Activated CD4-positive, alpha-beta T cell treated with anti-CD3 and anti-CD28 coated beads, Interleukin-10, Interleukin-2, amounts not matched to agents 100 ng/mL and 50 ng/mL, durations not matched to agents 16 hours and 8 hours (primary cell): ENCODE results near the gene ABO.
"Not testable (repeated sequence)": the region's sequence is repeated elsewhere in the genome, so short reads cannot be mapped to it uniquely, and the experiment has no call there.

Experiments
- DNase-seq: peaks from one replicate; pipeline ENCODE4 v3.0.0-alpha.2; 2020

ABO gene

DNA sequence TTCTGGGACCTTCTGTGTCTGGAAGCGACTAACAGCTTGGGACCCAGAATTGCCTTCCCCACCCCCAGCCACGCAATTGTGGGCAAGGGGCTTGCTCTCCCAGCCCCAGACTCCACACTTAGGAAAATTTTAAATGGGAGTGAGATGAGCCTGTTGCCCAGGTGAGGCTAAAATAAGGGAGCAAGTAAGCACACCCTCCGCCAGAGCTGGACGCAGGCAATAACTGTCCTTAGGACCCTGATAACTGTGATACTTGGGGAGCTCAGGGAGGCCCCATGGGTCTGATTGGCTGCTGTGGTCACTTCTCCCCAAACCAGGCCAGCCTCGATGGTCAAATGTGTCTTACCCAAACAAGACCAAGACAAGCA lies 13.3 kb downstream of the ABO start:
- no peak for DNase-seq

DNA sequence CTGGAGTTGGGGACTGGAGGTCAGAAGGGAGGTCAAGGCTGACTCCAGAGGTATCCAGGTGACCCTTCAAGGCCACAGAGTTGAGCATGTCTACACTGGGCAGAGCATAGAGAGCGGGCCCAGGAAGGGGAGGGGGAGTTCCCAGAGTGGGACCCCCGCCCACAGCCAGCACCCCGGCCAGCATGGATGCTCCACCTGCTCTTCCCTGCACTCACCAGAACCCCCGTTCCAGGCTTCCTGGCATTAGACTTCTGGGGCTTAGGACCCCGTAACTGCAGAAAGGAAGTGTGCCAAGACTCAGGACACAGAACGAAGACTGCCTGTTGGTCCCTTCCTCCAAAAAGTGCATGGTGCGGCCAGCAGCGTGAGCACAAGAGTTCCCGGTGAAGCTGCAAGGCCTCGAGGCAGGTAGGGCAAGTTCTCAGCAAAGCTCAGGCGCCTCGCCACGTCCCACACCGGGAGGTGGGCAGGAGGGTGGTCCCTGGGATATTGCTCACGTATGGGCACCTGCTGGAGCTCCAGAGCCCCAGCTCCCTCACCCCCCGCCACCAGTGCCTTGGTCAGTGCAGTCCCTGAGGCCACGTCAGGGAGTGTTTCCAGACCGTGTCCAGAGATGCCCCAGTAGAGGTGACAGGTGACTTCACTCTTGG lies 13.8 kb downstream of the ABO start:
- DNase-seq: no peak

DNA sequence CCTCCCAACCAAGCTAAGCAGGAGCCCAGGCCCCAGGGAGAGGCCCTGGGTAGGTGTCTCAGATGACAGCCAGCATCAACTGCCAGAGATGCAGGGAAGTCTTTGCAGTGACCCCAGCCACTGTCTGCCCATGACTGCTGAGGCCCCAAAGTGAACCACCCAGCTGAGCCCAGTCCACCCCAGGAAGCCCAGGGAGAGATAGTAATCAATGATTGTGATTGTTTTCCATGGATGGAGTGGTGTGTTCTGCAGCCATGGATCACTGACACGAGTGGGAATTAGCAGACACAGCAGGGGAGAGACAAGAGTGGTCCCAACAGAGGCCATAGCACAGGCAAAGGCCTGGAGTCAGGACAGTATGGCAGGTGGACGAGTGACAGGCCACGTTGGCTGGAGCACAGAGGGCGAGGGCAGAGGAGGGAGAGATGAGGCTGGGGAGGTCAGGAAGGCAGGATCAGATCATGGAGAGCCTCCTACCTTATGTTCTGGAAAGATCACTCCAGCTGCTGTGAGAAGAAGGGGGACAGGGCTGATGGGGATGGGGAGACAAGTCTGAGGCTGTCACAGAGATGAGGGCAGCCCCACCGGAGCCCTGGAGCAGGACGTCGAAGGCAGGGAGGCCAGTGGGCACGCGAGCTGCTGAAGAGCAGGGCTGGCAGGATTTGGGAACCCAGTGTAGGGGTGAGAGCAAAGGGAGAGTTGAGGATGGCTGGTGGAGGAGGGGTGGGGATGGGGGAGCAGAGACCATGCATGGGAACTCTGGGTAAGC lies 14.5 kb downstream of the ABO start:
- DNase-seq: no peak

DNA sequence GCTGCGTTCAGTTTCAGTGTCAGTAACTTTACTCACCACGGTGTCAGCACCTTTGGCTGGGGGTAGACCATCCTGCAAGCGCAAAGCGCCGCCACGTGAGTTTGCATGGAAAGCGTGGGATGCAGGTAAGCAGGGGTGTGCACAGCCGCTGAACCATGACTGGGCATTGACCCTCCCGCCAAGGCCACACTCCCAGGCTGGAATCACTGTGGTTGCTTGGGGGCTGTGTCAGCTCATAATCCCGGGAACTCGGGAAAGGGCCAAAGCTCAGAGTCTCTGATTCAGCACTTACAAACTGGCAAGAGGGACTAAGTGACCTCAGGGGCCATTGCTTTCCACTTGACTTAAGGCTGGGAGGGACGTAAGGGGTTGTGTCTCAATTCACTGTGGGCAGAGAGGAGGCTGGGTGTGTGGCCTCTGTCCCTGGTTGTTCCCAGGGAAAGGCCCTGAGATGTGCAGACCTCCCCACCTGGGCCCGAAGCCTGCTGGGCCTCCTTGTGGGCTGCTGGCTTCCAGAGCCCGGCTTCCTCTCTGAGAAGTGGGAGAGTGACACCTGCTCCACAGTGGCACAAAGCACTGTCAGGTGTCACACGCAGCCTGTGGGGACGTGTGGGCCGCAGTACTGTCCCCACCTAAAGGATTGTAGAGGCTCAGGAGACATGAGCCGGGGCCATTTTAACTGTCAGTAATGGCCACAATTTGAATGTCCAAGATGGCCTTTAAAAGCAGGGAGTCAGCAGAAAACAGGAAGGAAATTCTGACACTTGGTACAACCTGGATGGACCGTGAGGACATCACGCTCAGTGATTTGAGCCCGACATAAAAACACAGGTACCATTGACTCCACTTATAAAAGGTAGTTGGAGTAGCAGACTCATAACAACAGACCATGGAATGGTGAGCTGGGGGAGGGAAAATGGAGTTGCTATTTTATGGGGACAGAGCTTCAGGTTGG lies 16.7 kb downstream of the ABO start:
- no peak for DNase-seq

DNA sequence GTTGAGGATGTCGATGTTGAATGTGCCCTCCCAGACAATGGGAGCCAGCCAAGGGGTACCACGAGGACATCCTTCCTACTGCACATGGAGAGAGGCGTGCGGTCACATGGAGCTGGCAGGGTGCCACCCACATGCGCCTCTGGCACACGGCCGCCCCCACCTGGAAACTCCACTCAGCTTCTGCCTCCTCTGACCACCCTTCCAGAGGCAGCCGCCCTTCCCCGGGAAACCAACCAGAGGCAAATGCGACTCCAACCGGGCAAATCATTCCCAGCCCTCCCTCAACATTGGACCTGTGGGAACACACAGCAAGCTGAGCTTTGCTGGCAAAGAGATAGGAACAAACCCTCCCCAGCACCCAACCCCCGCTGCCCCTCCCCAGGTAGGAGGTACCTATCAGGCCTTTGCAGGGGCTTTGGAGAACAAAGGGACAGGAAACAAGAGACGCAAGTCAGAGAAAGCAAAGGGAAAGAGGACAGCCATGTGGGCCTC lies 17.5 kb downstream of the ABO start:
- DNase-seq: no peak

DNA sequence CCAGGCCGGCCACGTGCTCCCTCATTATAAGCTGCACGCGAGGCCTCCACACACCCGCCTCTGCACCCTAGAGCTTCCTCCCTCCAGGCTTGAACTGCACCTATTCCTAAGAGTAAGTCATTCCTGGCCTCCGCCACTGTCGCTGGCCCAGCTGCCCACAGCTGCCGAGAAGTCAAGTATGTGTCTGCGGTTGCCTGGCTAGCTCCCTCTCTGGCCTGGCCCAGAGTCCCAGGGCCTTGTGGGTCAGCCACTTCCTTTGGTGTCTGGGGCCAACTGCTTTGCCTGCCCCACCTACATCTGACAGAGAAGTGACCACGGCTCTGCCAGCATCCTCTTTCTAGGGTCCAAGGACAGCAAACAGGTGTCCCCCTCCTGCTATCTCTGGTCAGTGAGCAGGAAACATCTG lies 18.3 kb downstream of the ABO start:
- DNase-seq: no peak

DNA sequence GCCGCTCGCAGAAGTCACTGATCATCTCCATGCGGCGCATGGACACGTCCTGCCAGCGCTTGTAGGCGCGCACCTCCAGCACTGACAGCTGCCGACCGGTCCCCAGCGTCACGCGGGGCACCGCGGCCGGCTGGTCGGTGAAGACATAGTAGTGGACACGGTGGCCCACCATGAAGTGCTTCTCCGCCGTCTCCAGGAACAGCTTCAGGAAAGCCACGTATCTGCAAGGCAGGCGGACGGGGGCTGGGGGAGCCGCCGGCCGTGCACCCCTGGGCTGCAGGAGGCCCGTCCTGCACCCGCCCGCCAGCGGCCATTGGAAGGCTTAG lies 18.9 kb downstream of the ABO start:
- DNase-seq: no peak

DNA sequence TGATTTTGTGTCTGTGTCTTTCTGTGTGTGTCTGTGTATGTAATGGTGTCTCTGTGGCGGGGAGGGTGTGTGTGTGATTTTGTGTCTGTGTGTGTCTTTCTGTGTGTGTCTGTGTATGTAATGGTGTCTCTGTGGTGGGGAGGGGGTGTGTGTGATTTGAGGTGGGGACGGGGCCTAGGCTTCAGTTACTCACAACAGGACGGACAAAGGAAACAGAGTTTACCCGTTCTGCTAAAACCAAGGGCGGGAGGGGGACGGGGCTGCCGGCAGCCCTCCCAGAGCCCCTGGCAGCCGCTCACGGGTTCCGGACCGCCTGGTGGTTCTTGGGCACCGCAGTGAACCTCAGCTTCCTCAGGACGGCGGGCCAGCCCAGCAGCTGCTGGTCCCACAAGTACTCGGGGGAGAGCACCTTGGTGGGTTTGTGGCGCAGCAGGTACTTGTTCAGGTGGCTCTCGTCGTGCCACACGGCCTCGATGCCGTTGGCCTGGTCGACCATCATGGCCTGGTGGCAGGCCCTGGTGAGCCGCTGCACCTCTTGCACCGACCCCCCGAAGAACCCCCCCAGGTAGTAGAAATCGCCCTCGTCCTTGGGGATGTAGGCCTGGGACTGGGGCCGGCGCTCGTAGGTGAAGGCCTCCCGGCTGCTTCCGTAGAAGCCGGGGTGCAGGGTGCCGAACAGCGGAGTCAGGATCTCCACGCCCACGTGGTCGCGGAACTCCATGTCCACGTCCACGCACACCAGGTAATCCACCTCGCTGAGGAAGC lies 19.4 kb downstream of the ABO start:
- no peak for DNase-seq

DNA sequence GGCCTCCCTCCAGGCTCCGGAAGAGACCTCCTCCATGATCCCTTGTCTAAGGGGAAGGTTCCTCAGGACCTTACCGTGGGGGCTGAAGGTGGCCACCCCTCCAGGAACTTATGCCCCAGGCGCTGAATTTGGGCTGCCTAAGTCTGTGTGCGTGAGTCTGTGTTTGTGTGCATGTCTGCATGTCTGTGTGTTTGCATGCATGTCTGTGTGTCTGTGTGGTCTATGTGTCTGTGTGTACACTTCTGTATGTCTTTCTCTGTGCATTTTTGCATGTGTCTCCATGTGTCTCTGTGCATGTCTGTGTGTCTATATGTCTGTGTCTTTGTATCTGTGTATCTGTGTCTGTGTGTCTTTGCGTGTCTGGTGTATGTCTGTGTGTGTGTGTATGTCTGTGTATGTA lies 20.5 kb downstream of the ABO start:
- DNase-seq: no peak

DNA sequence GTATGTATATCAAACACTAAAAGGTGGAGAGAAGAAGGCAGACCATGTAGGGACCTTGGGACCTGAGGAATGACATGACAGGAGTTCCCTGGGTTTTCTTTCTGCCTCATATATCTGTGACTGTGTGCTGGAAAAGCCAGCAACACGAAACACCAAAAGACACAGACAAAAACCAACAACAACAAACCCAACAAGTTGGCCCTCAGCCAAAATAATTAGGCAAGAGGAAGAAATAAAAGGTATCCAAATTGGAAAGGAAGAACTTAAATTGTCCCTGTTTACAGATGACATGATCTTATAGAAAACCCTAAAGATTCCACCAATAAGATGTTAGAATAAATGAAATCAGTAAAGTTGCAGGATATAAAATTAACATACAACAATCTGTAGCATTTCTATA lies 21.7 kb downstream of the ABO start:
- no peak for DNase-seq

DNA sequence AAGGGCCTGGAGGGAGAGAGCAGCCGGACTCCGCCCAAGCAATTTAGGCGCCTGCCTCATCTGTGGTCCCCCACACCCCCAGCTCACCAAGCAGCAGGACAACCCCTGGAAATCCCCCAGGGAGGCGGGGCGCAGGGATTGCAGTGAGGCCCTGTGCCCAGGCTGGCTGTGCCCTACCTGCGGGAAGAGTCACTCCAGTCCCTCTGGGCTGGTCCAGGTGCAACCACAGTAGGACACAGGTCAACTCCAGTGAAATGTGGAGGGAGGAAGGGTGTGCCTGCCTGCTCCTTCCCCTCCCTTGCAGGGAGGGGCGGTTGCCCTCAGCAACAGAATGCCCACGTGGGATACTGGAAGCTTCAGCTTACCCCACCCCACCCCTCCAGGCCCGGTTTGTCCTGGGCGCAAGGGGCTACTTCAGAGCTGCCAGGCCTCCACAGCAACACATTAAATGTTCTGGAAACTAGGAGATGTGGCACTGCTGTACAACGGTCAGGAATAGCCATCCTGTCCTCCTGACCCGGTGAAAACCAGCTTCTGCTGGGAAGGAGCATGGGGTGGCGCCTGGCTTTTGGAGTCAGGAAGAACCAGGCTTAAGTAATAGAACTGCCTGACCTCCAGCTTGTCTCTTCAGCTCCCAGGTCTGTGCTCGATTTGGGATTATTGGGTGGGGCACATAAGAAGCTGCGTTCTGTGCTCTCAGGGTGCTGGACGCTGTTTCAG lies 22.5 kb downstream of the ABO start:
- no peak for DNase-seq

DNA sequence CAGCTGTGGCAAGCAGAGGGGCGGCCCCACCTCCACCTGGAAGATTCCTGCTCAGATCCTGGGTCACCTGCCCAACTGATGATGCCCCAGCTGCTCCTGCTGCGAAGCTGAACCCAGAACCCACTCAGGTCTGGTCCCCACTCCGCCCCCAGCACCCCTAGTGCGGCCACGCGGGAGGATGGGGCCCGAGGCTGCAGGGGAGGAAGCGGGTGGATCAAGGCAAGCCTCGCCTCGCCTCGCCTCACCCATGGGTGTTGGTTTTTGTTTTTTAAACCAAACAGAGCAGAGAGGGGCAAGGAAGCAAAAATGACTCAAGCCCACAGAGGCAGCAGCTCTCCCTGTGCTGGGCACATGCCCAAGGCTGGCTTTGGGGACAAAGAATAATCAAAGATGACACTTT lies 23.2 kb downstream of the ABO start:
- no peak for DNase-seq

DNA sequence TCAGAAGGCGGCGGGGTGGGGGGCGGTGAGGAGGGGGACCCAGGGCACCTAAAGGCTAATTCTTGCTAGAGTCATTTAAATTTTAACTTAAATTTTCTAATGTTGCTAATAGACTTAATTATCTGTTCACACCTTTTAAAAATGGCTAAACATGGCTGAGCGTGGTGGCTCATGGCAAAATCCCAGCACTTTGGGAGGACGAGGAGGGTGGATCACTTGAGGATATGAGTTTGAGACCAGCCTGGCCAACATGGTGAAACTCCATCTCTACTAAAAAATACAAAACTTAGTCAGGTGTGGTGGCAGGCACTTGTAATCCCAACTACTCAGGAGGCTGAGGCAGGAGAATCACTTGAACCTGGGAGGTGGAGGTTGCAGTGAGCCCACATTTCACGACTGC lies 23.8 kb downstream of the ABO start:
- DNase-seq: not testable (repeated sequence)

DNA sequence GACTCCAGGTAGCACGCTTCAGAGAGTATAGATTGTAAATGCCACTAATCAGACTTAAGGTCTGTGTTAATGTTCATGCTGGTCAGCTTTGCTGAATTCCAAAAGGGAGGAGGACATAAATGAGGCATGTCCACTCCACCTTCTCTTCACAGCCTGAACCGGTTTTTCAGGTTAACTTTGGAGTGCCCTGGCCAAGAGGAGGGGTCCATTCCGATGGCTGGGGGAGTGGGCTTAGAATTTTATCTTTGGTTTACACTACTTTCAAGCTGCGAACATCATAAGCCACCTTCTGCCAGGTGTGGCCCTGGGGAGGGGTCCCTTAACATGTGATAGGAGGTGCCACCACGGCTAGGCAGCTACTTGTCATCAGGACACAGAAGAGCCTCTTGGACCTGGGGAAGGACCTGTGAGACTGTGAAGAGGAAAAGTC lies 24.2 kb downstream of the ABO start:
- DNase-seq: no peak

DNA sequence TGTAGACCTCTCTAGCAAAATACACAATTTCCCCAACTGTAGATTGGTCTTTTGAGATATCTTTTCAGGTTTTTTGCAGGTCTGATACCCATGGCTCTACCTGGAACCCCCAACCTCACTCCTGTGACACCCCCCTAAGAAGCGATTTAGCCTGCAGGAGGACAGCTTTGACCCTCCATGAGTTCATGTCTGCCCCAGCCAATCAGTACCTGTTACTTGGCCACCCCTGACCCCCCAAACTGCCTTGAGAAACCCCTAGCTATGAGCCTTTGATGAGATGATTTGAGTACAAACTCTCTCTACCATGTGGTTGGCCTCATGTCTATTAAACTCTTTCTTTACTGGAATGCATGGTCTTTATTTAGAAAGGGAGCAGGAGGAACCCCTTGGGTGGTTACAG lies 25.7 kb downstream of the ABO start:
- no peak for DNase-seq

DNA sequence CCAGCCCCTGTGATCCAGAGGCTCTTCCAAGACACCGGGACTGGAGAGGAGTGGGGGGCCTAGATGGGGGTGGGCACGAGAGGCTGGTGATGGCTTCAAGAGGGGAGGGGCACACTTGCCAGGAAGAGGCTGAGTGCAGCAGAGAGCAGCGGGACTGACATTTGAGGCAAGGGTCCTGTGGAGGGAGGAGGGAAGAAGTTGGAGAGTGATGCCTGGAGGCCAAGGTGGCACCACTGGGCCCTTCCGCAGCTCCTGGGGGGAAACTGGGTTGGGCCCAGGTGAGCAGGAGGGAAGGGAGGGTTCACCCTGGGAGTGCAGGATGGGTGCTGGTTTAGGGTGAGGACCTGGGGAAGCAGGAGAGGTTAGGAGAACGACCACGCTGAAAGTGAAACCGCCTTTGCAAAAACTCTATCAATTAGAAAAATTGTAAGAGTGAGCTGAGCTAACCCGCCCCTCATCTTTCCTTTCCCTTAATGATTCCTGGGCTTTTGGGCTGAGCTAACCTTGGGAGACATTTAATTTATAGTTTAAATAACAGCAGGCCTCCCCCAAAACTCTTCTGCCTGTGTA lies 26.2 kb downstream of the ABO start:
- no peak for DNase-seq

DNA sequence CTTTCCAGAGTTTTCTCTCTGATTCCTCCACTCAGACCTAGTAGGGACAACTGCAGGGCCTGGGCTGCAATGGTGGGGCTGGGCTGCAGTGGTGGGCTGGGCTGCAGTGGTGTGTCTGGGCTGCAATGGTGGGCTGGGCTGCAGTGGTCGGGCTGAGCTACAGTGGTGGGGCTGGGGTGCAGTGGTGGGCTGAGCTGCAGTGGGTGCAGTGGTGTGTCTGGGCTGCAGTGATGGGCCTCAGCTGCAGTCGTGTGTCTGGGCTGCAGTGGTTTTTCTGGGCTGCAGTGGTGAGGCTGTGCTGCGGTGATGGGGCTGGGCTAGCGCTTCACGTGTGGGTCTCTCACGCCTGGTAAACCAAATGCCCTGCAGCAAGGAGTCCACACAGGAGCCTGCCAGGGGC lies 27.4 kb downstream of the ABO start:
- no peak for DNase-seq

DNA sequence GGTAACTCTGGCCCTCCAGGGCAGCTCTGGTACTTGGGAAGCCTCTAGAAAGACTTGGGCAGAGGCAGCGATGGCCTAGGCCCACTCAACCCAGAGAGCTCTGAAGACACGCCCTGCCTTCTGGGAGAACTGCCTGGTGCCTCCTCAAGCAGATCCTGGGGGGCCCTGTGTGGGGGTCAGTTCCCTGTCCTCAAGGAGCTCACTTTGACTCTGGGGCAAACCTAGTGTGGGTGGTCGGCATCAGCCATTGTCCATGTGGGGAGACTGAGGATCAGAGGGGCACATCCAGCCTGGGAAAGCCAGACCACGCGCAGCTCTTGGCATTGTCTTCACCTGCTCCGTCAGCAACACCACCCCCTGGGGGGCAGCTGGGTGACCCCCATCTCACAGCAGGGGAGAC lies 28.0 kb downstream of the ABO start:
- no peak for DNase-seq

DNA sequence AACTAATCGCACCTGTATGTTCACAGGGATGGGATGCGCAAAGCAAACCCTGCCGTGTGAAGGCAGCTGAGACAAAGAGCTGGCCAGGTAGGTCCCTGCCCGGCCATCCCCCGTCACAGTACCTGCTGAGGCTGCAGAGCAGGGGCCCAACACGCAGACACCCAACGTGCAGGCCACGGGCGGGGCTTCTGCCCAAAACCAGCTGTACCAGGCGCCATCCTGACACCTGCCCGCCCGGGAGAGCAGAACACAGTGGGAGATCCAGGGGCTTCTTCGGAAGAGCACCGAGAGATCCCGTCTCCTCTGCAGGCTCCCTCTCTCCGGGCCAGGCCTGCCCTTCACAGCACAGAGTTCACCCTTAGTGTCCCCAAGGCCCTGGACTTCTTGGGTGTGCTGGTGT lies 28.4 kb downstream of the ABO start:
- no peak for DNase-seq

DNA sequence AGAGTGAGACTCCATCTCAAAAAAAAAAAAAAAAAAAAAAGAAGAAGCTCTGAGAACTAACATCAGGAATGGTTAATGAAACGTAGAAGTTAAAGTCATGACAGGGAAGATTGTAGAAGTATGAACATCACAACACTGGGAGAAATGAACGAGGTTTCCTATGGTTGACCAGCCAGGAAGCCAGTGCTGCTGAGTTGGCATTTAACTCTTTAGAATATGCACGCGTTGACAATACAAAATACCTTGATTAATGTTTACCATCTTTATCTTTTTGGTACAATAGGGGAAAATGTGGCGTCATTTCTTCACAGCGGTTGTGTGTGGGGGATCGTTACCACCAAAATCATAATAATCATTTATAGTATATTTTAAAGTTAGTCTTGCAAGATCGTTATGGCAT lies 32.0 kb downstream of the ABO start:
- no peak for DNase-seq

DNA sequence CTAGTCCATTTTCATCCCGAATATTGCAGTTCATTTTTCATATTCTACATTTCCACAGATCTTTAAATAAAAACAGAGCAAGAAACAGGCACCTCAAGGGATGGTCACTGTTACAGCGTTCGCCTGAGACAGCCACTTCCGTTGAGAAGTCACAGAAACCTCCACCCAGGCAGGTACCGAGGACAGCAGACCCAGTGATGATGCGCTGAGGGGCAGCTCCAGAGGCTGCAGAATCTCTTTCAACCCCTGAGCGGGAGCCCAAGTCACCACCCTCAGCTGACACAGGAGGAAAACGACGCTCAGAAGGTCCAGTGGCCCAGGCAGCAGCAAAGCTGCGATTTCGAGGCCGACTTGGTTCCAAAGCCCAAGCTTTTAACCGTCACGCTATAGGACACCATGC lies 32.8 kb downstream of the ABO start:
- DNase-seq: no peak

DNA sequence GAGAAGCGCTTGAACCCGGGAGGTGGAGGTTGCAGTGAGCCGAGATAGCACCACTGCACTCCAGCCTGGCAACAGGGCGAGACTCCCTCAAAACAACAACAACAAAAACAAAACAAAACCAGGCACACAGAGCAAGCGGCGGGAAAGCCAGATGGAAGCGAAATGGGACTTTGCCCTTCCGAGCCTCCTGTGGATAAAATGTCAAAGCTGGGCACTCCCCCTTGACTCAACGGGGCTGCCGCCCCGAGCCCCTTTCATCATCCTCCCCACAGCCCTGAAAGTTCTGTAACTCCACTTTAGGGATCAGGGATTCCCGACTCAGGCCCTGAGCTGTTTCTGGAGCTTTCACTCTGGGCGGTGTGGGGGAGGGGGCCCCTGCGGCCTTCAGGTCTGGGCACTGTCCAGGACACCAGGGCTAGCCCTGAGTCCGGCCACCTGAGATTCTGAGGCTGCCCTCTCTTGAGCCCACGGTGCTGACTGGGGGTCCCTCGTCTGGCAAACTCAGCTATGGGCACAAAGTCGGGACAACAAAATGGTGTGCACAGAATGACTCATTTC lies 35.4 kb downstream of the ABO start:
- DNase-seq: no peak
